GM19455 (cell line): ENCODE data around the gene TAPBPL.
"Not testable (repeated sequence)": the region's sequence is repeated elsewhere in the genome, so short reads cannot be mapped to it uniquely, and the experiment has no call there.

Experiments
- ATAC-seq: cut with Tn5 transposase; IDR thresholded peaks from one replicate; pipeline ENCODE4 v1.9.1; 2021; ENCODE audit not compliant: unreplicated experiment

Gene TAPBPL, protein sequence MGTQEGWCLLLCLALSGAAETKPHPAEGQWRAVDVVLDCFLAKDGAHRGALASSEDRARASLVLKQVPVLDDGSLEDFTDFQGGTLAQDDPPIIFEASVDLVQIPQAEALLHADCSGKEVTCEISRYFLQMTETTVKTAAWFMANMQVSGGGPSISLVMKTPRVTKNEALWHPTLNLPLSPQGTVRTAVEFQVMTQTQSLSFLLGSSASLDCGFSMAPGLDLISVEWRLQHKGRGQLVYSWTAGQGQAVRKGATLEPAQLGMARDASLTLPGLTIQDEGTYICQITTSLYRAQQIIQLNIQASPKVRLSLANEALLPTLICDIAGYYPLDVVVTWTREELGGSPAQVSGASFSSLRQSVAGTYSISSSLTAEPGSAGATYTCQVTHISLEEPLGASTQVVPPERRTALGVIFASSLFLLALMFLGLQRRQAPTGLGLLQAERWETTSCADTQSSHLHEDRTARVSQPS

DNA sequence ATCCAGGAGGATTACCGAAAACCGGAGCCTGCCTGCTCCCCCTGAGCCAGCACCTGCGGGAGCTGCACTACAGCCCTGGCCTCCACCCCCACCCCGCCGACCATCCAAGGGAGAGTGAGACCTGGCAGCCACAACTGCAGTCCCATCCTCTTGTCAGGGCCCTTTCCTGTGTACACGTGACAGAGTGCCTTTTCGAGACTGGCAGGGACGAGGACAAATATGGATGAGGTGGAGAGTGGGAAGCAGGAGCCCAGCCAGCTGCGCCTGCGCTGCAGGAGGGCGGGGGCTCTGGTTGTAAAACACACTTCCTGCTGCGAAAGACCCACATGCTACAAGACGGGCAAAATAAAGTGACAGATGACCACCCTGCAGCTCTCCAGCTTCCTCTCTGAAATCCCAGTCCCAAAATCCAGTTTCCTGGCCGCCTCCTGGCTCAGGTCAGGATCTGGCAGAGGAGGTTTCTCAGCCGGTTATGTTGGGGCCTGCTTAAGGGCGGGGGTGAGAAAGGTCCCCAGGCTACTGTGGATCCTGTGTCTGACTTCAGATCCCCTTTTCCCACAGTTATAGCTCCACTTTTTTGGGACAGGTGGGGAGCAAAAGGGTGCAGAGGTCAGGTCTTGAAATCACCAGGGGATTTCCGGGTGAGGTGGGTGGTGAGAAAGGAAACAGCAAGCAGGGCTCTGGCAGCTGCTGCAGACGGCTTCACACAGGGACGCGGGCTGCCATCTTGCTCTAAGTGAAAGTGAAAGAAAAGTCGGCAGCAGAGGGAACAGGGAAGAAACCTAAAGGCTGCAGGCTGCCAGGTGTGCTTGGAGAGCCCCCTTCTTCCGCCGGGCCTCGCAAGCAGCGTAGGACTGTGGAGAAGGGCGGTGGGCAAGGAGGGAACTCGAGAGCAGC lies at the start of gene TAPBPL:
Gene TAPBPL (plus strand): TSS at position 695 of the 897 bp plus-strand sequence. CDS start 207 bp downstream, outside the sequence.
- peak; percentile 75 for ATAC-seq

DNA sequence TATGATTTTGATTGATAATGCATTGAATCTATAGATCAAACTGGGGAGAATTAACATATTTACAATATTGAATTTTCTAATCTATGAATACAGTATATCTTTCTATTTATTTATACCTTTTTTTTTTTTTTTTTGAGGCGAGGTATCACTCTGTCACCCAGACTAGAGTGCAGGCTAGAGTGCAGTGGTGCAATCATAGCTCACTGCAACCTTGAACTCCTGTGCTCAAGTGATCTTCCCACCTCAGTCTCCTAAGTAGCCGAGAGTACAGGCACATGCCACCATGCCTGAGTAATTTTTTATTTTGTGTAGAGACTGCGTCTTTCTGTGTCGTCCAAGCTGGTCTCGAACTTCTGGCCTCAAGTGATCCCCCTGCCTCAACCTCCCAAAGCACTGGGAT lies 47.5 kb upstream of the TAPBPL start:
- ATAC-seq = no peak

DNA sequence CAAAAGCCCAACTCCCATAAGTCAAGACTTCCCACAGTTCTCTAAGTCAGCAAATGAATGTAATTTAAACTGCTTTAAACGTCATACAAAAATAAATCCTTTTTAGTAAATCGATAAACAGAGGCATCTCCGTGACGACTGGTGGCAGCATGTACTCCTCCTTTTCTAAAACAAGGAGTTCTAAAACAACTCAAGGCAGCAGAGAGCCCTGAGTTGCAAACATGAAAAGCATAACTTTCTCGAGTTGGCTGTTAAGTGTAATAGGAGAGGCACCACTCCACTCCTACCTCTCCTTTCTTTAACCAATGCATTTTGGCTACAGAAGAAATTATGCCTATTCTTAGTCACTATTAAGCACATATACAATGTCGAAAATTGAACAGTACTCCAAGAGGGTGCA lies 45.9 kb upstream of the TAPBPL start:
- no peak for ATAC-seq

DNA sequence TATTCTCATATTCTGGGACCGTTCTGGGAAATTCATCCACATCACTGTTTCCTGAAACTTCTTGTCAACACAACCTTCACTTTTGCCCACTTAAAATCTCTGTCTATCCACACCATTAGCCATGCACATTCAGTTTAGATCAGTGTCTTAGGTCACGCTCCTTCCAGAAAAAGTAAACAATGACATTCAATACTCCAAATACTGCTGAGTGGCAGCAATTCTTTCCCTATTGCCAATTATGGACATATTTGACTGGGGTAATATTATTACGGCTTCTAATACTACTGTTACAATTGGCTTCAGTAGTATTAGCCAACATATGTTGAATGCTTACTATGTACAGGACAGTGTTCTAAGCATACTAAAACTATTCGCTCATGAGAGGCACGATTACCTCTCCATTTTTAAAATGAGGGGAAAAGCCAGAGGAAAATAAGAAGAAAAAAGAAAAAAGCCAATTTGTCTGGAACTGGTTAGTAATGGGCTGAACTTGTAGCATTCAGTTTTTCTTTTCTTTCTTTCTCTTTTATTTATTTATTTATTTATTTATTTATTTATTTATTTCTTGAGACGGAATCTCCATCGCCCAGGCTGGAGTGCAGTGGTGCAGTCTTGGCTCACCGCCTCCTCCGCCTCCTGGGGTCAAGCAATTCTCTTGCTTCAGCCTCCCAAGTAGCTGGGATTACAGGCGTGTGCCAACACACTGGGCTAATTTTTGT lies 44.4 kb upstream of the TAPBPL start:
- no peak for ATAC-seq

DNA sequence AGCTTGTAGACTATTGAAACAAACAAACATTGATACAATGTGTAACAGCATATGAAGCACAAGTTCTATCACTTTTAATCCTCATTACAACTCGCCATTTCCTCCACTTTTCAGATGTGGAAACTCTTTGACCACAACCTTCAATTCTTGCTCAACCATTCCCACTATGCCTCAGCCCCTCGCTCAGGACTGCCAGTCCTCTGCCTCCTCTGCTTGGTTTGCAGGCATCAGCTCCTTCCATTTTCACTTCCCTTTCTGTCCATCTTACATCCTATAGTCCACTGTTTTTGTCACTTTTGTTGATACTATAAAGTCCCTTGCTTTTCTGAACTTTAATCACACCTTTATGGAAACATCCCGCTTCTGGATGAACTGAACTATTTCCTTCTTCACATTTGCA lies 35.2 kb upstream of the TAPBPL start:
- ATAC-seq = no peak

DNA sequence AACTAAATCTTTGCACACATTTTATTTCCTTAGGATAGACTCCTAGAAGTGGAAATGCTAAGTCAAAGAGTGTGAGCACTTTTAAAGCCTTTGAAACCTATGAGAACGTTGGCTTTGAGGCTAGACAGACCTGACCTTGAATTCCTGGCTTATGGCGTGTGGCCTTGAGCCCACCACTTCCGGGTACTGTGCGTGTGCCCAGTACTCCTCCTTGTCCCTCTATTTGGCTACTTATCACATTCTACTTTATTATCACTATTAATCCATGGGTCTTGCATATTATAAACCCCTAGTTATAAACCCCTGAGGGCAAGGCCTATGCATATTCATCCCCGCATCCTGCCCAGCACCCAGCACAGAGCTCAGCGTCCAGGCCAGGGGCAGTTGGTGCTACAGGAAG lies 33.0 kb upstream of the TAPBPL start:
- no peak for ATAC-seq

DNA sequence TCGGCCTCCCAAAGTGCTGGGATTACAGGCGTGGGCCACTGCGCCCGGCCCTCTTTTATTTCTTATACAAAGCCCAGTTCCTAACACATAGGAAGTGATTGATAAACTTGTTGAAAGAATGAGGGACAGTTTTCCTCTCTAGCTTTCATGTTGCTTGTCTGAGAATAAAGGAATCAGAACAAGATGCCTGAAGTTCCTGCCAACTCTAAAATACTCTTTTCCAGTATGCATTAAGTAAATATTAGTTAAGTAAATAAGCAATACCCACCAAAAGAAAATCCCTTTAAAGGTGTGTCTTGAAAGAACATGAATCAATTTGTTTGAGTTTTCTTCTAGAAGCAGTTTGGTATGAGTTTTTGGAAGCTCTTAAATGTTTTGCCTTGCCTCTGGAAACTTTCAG lies 31.5 kb upstream of the TAPBPL start:
- ATAC-seq = no peak

DNA sequence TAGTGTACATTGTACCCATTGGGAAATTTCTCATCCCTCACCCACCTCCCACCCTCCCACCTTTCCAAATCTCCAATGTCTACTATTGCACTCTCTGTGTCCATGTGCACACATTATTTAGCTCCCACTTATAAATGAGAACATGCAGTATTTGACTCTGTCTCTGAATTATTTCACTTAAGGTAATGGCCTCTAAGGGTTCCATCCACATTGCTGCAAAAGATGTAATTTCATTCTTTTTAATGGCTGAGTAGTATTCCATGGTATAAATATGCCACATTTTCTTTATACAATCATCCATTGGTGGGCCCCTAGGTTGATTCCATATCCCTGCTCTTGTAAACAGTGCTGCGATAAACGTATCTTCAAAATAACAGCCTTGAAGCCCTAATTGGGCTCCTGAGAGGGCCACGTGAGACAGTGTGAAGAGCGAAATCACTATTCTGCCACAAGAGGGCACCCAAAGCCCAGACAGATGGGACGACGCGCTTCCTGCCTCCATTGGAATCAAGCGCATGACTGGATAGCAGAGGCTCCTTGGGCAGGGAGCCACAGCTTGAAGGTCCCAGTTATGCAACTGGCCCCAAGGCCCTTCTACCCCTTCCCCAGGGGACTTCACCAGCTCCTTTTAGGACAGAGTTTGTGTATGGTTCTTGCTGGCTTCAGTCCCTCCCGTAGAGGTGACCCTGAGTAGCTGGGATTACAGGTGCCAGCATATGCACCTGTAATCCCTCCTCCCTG lies 28.4 kb upstream of the TAPBPL start:
- ATAC-seq = peak; percentile 40

DNA sequence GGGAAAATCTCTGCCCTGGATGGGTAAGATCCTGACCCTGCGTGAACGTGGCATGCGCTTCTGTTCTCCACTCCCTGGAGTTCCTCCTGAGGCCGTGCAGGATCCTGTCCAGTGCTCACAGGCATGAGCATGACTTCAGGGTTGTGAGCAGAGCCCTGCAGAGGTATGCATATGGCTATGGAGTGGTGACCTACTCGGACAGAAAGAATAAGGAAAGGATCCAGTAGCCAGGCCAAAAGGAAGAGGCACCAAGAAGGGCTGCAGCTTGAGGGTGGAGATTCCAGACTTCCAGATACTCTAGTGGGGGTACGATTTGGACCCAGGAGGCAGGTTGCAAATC lies 27.9 kb upstream of the TAPBPL start:
- no peak for ATAC-seq

DNA sequence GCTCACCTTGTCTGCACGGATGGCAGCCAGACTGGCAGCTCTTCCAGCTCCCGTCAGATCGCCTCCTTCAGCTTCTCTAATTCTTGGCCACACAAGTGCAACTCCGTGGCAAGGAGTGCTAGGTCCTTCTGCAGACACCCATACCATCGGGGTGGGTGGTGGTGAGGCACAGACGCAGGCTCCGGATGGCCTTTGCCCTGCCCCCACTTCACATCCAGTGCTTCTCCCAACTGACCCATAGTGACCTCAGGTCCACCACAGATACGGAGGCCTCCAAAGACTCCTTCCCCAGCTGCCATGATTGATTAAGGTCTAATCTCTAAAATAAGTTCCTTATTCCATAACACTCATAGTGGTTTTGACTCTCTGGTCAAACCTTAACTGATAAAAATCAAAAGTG lies 27.0 kb upstream of the TAPBPL start:
- no peak for ATAC-seq

DNA sequence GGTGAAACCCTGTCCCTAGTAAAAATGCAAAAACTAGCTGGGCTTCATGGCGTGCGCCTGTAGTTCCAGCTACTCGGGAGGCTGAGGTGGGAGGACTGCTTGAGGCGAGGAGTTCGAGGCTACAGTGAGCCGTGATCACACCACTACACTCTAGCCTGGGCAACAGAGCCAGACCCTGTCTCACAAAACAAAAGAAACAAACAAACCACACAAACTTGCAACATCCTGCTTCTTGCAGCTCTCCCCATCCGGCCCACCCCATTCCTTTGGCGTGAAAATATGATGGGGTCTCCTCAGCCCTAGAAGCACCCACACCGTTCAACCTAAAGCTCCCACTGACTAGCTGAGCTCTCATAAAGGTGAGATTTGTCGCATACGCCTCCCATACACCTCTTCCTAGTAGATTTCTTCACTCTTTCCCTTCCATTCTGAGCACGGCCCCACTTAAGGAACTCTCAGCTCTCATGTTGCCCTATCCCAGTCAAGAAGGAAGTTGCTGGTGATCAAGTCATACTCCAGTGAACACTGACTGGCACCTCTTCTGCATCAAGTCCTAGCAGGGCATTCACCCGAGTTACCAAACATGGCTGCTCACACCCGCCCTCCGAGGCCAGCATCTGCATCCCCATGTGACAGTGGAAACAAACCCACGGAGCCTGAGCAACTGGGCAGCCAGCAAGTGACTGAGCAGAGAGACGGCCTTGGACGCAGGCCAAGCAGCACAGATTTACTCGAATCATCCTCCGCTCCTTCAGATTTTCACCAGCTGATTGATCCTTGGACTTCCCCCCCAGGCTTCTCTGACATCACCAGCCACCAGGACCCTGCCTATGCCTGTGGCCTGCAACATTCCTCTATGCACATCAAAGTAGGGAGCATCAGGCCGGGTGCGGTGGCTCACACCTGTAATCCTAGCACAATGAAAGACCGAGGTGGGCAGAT lies 26.0 kb upstream of the TAPBPL start:
- ATAC-seq = no peak

DNA sequence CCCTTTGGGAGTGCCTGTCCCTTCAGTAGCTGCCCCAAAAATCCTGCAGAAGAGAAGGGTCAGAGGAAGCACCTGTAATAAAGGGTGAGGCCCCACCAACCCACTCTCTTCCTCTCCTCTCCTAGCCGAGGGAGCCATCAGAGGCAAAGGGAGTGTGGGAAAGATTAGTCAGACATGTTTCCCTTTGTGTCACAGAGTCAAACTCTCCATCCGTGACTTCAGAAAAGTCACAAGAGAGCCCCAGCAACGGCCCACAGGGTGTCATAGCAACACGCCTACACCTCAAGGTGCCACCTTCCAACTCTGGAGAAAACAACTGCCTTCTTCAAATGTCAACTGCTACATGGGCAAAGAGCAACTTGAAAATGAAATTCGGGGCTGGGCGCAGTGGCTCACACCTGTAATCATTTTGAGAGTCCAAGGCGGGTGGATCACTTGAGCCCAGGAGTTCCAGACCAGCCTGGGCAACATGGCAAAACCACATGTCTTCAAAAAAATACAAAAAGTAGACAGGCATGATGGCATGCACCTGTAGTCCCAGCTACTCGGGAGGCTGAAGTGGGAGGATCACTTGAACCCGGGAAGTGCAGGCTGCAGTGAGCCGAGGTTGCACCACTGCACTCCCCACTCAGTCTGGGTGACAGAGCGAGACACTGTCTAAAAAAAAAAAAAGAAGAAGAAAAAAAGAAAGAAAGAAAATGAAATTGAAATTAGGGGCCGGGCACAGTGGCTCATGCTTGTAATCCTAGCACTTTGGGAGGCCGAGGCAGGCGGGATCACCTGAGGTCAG lies 24.8 kb upstream of the TAPBPL start:
- ATAC-seq = peak; percentile 47

DNA sequence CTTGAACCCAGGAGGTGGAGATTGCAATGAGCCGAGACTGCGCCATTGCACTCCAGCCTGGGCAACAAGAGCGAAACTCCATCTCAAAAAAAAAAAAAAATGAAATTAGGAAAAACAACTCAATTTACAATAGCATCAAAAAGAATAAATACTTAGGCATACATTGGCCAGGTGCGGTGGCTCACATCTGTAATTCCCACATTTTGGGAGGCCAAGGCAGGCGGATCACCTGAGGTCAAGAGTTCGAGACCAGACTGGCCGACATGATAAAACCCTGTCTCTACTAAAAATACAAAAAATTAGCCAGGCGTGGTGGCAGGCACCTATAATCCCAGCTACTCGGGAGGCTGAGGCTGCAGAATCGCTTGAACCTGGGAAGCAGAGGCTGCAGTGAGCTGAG lies 24.0 kb upstream of the TAPBPL start:
- ATAC-seq = not testable (repeated sequence)

DNA sequence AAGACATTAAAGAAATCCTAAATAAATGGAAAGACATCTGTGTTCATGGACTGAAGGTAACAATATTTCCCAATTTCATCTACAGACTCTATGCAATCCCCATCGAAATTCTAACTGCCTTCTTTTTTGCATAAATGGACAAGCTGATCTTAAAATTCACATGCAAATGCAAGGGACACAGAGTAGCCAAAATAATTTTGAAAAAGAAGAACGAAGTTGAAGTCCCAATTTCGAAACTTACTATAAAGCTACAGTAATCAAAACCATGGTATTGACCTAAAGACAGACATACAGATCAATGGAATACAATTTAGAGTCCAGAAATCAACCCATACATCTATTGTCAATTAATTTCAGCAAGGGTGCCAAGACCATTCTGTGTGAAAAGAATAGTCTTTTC lies 23.5 kb upstream of the TAPBPL start:
- ATAC-seq = no peak

DNA sequence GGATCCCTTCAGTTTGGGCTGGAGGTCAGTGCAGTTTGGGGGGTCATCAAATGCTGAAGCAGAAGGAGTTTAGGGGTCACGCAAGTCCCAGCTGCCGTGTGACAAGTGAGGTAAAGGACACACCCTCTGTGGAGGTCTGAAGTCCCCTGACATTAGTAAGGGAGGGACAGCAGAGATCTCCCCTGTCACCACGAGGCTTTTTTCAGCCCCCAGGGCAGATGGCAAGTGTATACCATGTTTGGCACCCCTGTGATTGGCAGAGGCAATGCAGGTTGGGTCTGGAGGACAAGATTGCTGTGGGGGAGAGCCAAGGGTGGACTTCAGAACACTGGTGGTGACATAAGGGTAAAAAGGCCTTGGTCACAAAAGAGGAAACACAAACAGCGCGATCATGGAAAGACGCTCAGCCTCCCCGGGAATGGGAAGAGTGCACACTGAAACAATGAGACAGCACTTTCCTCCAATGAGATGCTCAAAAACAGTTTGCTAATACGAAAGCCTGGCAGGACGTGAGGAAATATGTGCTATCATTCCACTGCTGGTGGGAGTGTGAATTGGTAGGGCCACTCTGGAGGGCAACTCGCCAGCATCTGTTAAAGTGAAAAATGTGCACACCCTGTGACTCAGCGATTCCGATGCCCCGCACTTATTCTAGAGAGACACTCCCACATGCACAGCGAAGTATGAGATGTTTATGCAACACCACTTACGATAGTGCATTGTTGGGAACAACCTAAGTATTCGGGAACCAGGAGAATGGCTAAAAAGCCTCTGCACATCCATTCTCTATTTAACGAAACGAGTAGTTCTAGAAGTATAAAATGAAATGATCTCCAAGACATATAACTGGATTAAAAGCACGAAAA lies 21.5 kb upstream of the TAPBPL start:
- ATAC-seq = no peak

DNA sequence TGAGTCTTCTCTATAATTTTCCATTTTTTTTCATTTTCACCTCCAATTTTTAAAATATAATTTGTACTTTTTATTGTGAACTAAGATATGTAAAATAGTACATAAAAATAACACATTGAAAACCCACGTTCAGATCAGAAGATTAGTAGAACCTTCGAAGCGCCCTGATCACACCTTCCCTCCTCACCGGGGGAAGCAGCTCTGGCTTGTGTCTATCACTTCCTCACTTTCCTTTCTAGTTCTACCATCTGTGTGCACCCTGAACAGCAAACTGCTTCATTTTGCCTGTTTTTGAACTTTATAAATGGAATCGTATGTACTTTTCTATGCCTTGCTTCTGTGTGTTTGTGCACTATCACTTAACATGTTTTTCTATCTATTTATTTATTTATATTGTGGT lies 18.9 kb upstream of the TAPBPL start:
- no peak for ATAC-seq

DNA sequence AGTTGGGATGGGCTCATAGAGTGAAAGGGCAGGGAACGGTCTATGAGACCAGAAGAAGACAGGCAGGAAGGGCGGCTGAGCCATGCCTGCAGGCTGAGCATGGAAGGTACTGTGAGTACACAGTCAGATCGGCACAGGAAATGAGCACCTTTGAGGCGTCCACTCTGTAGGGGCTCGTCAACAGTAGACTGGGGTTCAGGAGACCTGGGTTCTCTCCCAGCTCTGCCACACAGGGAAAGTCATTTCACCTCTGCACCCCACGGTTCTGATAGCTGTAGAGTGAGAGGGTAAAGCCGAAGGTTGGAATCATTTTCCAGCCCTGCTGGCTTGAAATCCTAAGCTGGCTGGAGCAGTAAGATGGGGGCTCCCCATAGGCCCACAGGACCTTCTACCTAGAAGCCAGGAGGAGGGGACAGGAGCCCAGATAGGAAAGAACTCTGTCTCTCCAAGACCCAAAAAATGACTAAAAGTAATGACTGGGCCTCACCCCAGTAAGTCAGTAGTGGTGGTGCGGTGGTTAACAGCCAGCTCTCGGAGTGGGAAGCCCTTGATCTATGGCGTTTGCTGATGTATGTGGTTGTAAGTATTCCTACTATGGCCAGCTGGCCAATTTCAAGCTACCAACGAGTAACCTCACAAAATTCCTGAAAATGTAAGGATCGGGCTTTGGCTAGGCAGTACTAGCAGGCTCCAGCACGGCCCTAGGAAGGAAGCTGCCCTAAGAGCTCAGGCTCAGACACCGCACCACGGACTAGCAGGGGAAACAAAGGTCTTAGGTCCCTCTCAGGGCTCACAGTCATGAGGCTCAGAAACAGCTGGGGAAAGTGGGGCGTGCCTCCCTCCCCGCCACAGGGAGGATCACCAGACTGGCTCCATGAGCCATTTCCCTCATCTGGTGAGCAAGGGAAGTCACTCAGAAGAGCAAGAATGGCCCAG lies 17.4 kb upstream of the TAPBPL start:
- ATAC-seq = no peak
